Fibroblast of mammary gland (primary cell): ENCODE results near the gene FOXO6.

Experiments
- DNase-seq: peaks from one replicate; pipeline ENCODE4 v3.0.0-alpha.2; 2010; ENCODE audit warnings: low read depth
- H3K4me3 ChIP-seq: 2 replicates; pipeline ENCODE4 v1.5.1; 2011; ENCODE audit warnings: low read depth, mild to moderate bottlenecking, low read length, moderate library complexity; ENCODE audit not compliant: control insufficient read depth
- CTCF ChIP-seq: conservative IDR thresholded peaks from 2 replicates; pipeline ENCODE4 v1.5.1; 2011; ENCODE audit warnings: low read depth, low read length, inconsistent platforms; ENCODE audit not compliant: control insufficient read depth, insufficient read depth

The FOXO6 gene

GRCh38 chr1:41430582-41430981, 69.3 kb downstream of the FOXO6 start:
- no peak for TF ChIP-seq CTCF
- no peak overlapping the region for H3K4me3 ChIP-seq
- DNase-seq = no peak

GRCh38 chr1:41431490-41432350, 70.5 kb downstream of the FOXO6 start:
- TF ChIP-seq CTCF = no peak
- no peak overlapping the region for H3K4me3 ChIP-seq
- DNase-seq = no peak
